NCI-H446 treated with DMSO at 0.1 percent for 48 hours (cell line): ENCODE measurements around the gene CCND3.

Experiments
- DNase-seq: peaks from one replicate; lab custom pipeline; 2025; lab: John Stamatoyannopoulos, UW

Gene CCND3

GRCh38 chr6:41920921-41921711, 20.5 kb downstream of the CCND3 start, which contains the start of the genes BYSL and MED20:
Gene BYSL, plus strand, starts transcription at chr6:41921499. Its CDS starts 64 bp downstream, at chr6:41921563.
Gene MED20, minus strand, starts transcription at chr6:41921139. Its CDS starts 121 bp downstream, at chr6:41921018.
- peak; percentile 88 for DNase-seq

- DNase-seq = no peak
Measured at GRCh38 chr6:41917528-41917927, 24.1 kb downstream of the CCND3 start.

- DNase-seq = no peak
Measured at GRCh38 chr6:41914869-41915530, 26.6 kb downstream of the CCND3 start.

GRCh38 chr6:41914343-41914742, 27.3 kb downstream of the CCND3 start:
- no peak for DNase-seq

GRCh38 chr6:41909727-41910126, 31.9 kb downstream of the CCND3 start:
- no peak for DNase-seq

- DNase-seq = no peak
Measured at GRCh38 chr6:41901882-41902519, 39.6 kb downstream of the CCND3 start.

GRCh38 chr6:41900861-41901260, 40.7 kb downstream of the CCND3 start:
- DNase-seq = no peak

GRCh38 chr6:41896281-41896680, 45.3 kb downstream of the CCND3 start:
- no peak for DNase-seq

GRCh38 chr6:41895300-41896233, 46.0 kb downstream of the CCND3 start, which contains the start of gene USP49:
Gene USP49, minus strand, starts transcription at chr6:41895375. Its CDS starts 88,392 bp downstream, at chr6:41806983.
- DNase-seq = peak; percentile 78

- no peak for DNase-seq
Measured at GRCh38 chr6:41894366-41895299, 47.0 kb downstream of the CCND3 start.

- DNase-seq = no peak
Measured at GRCh38 chr6:41892921-41893564, 48.6 kb downstream of the CCND3 start.

- DNase-seq = no peak
Measured at GRCh38 chr6:41887331-41887751, 54.3 kb downstream of the CCND3 start.

GRCh38 chr6:41885930-41886329, 55.7 kb downstream of the CCND3 start:
- DNase-seq = no peak

GRCh38 chr6:41884957-41885356, 56.7 kb downstream of the CCND3 start:
- DNase-seq = no peak
